GM21423 (cell line): Measurements from ENCODE around the gene RPL3.

ENCODE experiments used
- ATAC-seq: cut with Tn5 transposase; IDR thresholded peaks from one replicate; pipeline ENCODE4 v1.9.1; 2021; ENCODE audit warnings: mild to moderate bottlenecking, moderate library complexity; ENCODE audit not compliant: unreplicated experiment

The RPL3 gene

DNA sequence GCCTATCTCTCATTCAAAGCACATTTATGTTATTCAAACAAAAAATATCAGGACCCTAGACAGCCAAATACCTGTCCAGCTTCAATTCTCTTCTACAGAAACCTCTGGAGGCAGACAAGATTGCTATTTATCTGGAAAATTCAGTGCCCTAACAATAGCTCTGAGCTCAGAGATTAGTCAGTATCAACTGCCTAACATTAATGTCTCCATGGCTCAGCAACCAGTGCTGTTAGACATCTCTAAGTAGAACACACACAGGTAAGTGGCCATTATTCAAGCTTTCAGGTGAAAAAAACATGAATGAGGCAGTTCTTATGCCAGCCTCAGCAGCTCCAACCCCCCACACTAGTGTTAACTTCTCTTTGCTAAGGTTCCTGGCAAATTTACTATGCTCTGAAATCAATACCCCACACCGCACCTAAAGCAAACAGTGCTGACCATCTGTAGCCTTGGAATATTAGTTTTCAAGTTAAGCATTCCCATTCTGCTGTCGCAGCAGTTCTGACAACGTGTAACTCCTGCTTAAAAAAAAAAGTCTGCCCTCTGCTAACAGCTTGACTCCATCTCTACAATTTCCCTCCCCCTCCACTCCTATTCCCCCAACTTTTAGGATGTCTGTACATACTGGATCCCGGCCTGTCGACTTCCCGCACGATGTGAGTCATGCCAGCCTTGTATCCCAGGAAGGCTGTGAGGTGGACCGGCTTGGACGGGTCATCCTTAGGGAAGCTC, 1.5 kb downstream of the RPL3 start:
- no peak for ATAC-seq

DNA sequence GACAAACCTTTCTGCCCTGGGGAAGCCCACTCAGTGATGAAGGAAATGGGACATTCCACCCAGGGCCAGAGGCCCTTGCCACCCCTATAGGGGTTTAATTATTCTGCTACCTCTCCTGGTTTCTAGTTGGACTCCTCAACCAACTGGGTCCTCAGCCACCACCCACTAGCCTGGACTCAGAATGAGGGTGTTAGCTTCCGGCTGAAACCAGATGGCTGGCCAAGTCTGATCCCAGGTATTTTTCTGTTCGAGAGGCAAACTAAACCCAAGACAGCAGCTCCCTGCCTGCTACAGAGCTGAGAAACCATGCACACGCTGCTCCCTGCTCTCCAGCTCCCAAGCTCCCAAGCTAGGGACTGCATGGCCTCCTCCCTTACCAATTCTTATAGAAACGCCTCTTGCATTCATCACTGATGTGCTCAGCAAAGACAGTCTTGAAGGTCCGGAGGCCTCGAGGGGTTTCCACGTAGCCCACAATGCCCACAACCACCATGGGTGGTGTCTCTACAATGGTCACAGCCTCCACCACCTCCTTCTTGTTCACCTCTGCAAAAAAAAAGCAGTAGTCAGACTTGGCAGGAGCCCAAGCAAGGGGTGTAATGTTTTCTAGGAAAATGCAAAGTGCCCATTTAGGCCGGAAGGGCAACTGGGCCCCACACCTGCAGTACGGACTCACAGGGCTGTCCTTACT, 2.2 kb downstream of the RPL3 start:
- no peak for ATAC-seq

DNA sequence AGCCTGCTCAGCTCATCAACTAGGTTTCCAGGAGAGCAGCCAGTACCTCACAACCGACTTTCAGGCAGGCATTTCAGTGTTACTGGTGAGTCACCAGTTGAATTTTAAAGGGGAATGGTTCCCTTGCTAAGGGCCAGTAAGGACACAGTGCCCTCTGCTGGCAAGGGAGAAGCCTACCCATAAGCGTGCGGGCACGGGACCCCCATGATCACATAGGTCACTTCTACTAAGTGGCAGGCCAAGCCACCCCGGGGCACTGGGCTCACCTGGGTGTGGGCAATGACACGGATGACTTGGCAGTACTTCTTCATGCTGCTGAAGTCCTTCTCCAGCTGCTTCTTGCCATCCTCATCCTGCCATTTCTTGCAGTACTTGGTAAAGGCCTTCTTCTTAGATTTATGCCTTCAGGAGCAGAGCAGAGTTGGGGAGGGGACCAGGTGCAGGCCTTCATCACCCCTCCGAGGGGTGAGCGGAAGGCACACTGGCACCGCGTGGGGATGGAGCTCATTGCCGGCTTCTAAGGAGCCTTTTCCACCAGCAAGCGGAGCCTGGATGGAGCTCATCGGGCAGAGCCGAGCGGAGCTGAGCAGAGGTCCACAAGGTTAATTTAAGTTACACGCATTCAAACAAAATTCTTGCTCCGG, 2.9 kb downstream of the RPL3 start:
- no peak for ATAC-seq

DNA sequence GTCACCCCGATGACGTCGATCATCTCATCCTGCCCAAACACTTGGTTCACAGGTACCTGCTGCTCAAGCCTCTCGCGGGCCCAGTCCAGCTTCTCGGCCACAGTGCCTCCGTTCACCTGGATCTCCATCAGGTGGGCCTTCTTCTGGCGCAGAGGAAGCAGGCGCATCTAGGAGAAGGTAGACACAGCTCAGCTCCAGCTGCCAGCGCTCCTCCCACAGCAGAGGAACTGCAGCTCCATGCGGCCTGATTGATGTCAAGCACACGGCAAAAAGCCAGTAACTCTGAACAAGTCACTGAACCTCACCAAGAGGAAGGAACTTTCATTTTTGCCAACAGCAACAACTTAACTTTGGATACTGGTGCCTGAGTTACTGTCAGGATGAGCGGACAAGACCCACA, 4.0 kb downstream of the RPL3 start:
- ATAC-seq = no peak

DNA sequence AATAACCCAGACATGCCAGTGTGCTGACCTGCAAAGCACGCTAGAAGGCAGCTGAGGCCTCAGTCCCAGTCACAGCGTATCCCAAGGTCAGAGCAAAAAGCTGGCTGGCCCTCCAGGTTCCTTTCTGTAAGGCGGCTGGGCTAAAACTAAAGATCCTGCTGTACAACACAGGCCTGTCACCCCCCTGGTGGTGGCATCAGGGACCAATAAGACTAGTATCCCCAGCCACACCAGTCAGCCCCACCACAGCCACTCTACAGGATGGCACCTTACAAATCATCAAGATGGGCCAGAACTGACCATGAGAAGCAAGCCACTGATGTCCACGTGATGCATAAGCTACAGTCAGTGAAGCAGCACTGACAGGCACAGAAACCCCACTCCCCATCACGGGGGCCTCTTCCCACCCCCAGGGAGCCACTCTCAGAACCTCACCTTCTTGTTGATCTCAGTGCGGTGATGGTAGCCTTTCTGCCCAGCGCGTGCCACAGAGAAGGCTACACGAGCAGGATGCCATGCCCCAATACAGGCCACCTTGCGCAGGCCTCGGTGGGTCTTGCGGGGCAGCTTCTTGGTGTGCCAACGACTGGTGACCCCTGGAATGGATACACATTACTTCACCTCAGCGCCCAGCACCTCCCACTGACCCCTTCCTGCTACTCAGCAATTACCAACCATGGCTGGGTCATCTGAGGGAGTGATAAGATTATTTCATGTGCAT, 5.0 kb downstream of the RPL3 start:
- ATAC-seq = no peak

DNA sequence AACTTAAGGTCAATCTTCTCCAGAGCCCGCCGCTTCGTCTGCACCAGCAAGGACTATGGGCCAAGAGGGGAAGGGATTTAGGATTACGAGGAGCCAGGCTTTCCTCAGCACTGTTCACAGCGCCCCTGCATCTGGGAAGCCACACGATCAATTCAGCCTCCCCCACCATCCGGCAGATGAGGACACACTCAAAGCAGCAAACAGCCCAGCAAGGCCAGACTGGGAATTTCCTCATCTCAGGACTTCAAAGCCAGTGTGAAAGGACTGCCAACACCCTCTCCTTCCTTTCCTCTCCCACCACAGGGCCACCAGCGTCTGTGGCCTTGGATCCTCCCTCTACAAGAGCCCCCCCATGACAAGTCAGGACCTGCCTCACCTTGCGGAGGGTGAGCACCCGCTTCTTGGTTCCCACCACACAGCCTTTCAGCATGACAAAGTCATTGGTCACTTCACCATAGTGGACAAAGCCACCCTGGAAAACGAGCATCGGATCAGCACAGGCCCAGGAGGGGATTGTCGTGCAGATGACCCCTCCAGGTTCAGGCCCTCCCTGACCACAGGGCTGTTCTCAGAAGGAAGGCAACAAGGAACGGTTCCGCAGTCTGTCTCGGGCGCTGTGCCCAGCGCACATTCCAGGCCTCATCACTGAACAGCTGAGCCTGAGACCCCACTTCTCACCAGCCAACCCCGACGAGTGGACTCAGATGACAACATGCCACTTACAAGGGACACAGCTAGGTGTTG, 6.0 kb downstream of the RPL3 start:
- no peak for ATAC-seq

DNA sequence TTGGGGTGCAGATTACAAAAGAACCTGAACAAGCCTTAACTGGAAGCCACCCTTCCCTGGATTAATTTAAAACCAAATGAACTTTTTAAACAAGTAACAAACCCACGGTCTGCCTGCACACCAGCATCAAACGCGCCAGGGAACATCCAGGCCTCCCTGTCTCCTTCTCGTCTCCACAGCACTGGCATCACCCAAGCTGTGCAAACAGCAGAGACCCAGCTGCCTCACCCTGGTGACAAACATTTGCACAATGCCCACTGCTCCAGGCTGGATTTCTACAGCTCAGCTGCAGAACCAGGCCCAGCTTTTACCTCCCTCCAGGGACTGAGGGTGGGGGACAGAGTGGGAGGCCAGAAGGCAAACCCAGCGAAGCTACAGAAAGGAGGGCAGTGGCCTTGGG, 7.0 kb downstream of the RPL3 start:
- no peak for ATAC-seq

DNA sequence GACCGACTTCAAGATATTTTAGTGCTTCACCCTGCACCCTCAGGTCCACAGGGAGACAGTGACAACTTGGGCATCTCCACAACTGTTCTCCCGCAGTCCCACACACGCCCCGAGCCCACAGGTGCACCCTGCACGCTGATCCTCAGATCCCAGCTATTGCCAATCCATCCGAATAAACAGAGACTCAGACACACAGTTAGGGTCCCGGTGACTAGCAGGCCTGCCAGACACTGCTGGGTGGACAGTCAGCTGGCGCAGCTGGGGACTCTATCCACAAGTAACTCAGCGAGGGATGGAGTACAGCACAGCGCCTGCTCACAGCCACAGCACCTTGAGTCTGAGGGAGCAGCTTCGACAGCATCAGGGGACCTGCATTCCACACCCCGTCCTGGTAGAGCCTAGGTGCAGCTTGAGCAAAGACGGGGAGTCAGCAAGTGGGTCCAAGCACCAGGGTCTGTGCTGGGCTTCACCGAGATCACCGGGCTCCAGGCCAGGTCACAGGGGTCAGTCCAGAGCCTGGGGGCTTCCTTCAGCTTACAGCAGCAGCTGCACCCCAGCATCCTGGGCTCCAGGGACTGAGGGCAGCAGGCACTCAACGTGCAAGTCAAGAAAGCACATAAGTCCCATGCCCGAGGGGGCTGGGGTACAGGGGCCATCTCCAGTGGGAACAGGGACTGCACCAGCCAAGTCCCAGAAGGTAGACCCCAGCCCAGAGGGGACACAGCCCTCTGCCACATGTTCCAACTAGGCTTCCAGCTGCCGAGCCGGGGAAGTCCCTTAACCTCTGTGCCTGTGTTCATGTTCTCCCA, 7.6 kb downstream of the RPL3 start:
- ATAC-seq = no peak

DNA sequence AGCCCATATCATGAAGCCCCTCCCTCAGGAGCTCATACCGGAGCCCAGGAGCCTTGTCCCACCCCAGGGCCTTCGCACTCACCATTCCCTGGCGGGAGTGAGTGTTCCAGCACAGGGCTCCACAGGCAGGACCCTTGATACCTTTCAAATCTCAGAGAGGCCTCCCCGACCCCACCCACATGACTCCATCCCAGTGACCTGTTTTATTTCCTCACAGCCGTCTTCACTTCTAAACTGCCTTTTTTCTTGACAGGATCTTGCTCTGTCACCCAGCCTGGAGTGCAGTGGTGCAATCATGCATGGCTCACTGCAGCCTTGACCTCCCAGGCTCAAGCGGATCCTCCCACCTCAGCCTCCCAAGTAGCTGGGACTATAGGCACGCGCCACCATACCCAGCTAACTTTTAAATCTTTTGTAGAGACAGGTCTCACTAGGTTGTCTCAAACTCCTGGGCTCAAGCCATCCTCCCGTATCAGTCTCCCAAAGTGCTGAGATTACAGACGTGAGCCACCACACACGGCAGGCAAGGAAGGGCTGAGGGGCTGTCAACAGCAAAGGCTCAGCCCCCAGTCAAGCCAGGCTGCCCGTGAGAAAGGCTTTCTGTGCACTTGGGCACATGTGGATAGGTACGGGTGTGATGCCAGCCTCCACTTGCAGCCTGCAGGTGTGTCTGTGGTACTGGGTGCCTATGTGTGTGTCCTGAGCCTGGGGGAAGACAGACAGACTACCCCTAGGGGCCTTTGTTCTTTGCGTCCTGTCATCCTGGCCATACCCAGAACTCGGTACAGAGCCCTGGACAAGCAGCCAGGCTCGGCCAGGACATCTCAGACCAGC, 9.3 kb downstream of the RPL3 start:
- no peak for ATAC-seq

DNA sequence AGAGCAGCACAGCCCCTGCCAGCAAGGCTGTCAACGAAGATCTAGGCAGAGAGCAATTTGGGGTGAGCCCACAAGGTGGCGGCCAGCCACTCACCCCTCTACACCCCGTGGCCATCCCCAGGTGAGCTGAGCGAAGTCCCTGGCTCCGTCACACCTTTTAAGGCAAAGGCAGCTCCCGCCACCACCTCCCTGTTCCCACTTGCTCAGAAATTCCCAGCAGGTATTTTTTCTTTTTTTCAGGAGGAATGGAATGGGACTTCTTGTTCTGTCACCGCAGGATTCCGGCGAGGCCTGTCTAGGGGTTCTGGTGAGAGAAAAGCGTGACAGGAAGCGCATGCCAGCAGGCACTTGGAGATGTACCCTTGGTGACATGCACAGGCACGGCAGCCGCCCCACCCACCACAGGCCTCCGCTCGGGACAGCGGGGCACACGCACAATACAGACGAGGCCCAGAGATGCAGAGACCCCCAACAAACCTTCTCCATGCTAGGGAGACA, 10.0 kb downstream of the RPL3 start:
- no peak for ATAC-seq

DNA sequence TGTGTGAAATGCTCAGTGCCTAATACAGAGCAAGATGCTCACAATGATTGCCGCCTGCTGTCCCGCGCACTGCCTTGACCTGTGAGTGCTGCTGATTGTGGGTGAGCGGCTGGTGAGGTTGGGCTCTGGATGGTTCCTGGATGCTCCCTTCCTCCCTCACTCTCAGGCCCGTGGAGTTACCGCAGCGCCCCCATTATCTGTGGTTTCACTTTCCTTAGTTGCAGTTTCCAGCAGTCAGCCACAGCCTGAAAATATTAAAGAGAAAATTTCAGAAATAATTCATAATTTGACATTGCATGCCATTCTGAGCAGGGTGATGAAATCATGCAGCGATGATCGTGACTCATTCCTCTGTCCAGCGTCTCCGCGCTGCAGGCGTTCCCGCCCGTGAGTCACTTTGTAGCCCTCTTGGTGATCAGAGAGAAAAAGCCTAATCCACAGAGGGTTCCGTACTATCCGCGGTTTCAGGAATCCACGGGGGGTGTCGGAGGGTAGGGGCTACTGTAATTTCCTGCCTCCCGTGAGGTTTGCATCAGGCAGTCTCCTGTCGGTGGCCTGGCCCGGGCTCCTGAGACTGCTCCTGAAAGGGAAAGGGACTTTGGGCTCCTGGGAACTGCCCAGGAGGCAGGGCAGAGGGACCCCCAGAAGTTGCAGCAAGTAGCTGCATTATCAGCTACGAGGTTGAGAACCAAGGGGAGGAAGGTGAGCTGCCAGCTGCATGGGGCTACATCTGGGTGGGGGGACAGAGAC, 10.6 kb downstream of the RPL3 start:
- no peak for ATAC-seq

DNA sequence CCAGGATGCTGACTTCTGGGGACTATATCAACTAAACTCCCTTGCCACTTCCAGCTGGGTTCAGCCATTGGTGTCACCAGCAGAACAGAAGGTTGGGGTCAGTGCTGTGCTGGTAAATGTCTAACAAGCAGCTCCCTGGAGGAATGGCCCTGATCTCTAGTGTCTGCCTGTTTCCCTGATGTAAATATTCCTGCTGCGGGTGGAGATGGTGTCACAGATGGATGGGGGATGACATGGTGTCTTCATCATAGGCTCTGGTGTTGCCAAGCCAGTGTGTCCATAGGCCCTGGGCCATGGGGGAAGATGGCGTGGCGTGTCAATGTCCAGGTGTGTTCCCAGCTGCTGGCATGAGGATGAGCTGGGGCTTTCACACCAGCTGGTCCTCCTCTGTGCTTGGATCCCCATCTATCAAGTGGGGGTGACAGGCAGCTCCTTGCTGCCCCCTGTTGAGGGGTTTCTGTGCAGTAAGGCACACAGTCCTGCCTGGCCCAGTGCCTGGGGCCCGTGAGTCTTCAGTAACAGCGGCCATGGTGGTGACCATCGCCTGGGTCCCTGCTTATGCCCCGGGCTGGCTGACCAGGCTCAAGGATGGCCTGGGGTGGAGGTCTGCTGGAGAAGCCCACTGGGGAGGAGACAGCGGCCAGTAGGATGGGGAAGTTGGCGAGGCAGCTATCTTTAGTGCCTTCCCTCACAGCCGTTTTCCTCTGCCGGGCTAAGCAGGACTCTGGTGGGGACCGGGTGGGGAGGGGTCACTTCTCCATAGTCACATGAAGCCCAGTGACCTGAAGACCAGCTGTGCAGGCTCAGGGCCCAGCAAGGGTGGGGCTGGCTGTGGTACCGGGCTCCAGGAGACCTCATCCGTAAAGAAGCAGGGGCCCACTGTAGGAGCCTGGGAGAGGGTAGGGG, 12.7 kb downstream of the RPL3 start:
- ATAC-seq = no peak

DNA sequence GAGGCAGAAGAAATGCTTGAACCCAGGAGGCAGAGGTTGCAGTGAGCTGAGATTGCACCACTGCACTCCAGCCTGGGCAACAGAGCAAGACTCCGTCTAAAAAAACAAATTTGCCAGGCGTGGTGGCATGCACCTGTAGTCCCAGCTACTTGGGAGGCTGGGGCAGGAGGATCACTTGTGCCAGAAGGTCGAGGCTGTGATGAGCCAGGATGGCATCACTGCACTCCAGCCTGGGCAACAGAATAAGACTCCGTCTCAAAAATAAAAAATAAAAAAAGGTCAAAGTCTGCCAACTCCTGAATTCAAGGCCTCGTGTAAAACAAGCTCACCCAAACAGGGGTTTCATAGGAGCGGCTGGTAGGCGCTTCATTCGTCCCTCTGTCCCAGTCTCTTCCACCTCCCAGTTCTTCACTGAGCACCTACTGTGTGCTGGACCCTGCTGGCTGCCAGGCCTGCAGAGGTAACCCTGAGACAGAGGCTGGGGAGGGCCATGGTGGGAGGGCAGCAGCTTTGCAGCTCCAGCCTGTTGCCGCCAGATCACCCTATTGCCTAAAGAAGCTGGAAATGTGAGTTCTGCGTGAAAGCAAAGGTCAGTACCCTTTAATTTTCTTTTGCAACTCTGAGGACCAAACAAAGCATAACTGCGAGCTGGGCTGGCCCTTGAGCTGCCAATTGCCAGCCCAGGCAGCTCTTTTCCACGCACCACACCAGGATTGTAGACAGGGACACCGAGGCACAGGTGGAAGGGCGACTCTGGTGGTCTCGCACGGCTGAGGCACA, 15.3 kb downstream of the RPL3 start:
- ATAC-seq = no peak

DNA sequence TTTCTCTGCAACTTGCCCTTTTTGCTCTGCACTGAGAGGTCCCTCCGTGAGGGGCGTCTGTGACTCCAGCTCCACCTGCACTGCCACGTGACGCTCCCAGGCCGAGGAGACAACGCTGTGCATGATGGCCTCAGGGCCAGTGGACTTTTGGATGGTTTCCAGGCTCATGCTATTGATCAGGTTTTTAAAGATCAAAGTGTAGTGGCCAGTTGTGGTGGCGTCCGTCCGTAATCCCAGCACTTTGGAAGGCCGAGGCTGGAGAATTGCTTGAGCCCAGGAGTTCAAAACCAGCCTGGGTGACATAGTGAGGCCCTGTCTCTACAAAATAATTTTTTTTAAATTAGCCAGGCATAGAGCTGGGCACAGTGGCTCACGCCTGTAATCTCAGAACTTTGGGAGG, 16.1 kb downstream of the RPL3 start:
- ATAC-seq = no peak

DNA sequence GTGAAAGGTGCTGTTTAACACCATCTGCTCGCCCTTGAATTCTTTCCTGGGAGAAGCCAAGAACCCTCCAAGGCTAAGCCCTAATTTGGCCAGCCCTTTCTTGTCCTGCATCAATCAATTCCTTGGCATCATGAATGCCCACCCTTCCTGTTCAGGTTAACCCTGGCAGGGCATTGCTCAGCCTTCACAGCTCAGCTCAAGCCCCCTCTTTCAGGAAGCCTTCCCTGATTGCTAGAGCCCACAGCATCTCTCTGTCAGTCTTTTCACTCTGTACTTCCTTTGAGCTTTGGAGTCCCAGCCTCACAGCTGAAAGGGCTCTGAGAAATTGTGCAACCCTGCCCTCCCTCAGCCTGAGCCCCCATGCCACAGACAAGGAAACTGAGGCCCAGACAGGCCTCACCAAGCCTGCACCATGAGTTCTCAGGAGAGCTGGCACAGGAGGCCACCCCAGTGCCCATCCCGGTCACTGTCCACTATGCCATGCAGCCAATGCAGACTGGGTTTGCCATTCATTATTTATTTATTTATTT, 16.9 kb downstream of the RPL3 start:
- no peak for ATAC-seq

DNA sequence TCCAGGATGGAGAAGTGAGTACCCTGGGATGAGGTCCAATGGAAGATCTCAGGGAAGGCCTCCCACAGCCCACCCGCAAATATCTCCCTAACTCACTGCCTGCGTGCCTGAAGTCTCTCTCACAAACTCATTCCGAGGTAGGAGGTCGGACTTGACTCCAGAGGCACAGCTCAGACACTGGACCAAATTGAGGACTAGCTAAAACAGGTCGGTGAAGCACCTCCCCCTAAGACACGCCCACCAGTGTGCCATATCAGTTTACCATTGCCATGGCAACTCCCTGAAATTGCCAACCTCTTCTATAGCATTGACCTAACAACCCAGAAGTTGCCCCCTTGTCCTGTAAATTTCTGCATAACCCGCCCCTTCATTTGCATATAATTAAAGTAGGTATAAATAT, 17.5 kb downstream of the RPL3 start:
- ATAC-seq = no peak
